Measurements from ENCODE around the gene RAD51B.

- TF ChIP-seq POLR2A (IDR thresholded peaks at IDR 0.05) (no peak), CTCF (IDR thresholded peaks at IDR 0.05) (no peak)
Observed at GRCh38 chr14:68127166-68127565, 307.6 kb downstream of the RAD51B start.

Measured in ovary (tissue), 3 donors.